Subcutaneous adipose tissue (tissue), 4 donors: ENCODE results near the gene MAPKAP1. TPM values are rescaled to one million over a fixed set of nuclear protein-coding genes. Genes with fewer than 3 reads are reported as not detected.

Source experiments
- total RNA-seq, 4 donors: library from RNA; depleted of rRNA; stranded (reverse); fragments of >200 nt; gene quantifications; one replicate each; pipeline ENCODE4 v1.1.0, GENCODE V29; 2016
- TF ChIP-seq, protein P1 (sequence below): fragments of 450-650 bp; IDR thresholded peaks from one replicate; pipeline ENCODE4 v1.5.1; 2016; ENCODE audit warnings: low read depth, mild to moderate bottlenecking, control low read depth, antibody characterized with exemption, moderate library complexity

The MAPKAP1 gene
- total RNA-seq, 4 donors from 2014 or later, result 64.4 to 146 (median 83.9) TPM

DNA sequence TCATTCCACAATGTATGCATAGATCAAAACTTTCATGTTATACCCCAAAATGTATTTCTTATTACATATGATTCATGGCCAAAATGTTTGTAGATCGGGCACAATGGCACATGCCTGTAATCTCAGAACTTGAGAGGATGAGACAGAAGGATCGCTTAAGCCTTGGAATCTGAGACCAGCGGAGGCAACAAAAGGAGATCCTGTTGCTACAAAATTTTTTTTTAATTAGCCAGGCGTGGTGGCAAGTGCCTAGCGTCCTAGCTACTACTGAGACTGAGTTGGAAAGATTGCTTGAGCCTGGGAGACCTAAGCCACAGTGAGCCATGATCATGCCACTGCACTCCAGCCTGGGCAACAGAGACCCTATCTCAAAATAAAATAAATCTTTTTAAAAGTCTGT, 89.9 kb downstream of the MAPKAP1 start:
- TF ChIP-seq, protein P1, sequence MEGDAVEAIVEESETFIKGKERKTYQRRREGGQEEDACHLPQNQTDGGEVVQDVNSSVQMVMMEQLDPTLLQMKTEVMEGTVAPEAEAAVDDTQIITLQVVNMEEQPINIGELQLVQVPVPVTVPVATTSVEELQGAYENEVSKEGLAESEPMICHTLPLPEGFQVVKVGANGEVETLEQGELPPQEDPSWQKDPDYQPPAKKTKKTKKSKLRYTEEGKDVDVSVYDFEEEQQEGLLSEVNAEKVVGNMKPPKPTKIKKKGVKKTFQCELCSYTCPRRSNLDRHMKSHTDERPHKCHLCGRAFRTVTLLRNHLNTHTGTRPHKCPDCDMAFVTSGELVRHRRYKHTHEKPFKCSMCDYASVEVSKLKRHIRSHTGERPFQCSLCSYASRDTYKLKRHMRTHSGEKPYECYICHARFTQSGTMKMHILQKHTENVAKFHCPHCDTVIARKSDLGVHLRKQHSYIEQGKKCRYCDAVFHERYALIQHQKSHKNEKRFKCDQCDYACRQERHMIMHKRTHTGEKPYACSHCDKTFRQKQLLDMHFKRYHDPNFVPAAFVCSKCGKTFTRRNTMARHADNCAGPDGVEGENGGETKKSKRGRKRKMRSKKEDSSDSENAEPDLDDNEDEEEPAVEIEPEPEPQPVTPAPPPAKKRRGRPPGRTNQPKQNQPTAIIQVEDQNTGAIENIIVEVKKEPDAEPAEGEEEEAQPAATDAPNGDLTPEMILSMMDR, result no peak

DNA sequence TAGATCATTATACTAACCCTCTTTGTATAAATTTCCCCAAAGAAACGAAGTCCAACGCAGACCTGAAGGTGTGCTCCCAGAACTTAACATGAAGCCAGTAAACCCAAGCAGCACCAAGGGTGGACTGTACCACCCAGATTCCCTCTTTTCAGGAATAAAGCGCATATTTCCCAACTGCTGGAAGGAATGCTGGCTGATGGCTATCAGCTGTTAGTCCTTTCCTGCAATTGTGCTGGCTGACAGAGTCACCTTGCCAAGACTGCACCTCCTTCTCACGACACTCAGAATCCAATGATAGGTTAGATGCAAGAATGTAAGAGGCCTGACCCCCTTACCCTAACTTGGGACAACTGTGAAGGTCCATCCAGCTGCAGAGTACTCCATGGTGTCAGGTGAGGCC, 93.9 kb downstream of the MAPKAP1 start:
- TF ChIP-seq, protein P1, result no peak

DNA sequence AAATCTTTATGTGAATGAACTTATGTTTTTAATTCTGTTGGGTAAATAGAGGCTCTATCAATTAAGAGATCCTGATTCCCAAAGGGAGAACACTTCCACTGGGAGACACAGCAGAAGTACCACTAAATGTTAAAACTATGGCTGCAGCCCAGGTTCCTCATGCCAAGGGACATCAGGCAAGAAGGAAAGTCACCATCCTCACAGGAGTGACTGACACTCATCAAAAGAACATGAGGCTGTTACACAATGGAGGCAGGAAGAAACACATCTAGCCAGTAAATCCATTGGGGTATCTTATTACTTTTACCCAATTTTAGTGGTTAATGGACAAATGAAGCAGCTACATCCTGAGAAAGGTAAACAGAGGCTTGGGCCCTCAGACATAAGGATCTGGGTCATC, 94.4 kb downstream of the MAPKAP1 start:
- TF ChIP-seq, protein P1, result no peak

DNA sequence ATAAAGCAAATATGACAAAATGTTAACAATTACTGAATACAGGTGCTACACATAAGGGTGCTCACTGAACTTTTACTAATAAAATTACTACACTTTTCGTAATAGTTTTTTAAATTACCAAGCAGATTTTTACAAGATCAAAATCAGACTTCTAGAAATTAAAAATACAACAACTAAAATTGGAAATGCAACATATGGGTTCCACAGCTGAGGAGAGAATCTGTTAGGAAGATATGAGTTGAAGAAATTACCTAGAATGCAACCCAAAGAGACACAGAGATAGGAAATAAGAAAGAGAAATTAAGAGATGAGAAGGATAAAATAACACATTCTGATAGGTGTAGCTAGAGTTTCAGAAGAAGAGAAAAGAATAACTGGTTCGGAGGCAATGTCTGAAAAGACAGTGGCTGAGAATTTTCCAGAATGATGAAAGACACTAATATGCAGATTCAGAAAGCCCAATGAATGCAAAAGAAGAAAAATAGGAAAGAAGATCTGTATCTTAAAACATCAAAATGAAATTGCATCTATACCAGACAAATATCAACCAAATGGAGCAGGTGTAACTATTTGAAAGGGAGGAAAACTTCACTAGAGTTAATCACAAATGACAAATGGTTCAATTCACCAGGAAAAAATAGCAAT, 95.8 kb downstream of the MAPKAP1 start:
- TF ChIP-seq, protein P1, result no peak

DNA sequence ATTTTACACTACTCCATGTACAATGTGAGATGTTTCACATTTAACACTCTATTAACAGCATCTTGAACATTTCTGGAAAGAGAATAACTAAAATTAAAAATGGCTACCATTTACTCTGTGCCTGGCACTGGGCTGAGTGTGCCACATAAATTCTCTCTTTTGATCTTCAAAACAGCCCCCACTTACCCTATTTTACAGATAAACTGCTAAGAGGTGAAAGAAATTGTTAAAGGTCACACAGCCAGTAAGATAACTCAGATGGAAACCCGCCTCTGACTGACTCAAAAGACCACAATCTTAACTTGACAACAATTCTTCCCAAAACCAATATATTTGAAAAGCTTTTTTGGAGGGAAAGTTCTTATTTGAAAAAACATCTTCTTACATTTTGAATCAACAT, 97.3 kb downstream of the MAPKAP1 start:
- TF ChIP-seq, protein P1, result no peak

DNA sequence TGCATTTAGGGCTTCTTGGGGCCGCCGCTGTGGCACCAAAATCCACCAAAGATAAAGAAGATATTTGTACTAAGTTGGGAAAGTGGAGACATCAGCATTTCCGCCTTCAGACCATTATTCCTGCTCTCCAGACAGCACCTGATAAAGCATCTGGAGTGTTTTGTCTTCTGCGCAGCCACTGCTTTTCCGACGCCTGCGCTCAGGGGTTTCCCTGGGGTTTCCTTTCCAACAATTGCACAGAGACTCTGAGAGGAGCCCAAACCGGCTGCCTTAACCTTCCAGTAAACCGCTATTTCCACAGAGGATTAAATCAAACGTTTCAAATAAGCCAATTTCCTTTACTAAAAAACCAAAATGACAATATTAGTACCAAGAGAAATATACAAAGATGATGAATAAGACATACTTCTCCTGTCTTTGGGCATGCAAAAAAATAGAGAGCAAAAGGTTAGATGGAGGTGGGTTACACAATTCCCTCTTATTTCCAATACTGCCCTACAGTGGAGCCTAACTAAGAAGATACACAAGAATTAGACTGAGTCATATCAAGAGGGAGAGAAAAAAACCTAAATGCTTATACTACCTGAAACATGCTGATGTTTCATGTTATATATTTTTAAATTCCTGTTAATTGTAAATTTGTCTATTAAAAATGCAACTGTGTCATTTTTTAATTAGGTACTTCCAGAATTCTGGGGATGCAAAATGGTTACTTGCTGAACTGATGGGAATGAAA, 98.4 kb downstream of the MAPKAP1 start:
- TF ChIP-seq, protein P1, result no peak

DNA sequence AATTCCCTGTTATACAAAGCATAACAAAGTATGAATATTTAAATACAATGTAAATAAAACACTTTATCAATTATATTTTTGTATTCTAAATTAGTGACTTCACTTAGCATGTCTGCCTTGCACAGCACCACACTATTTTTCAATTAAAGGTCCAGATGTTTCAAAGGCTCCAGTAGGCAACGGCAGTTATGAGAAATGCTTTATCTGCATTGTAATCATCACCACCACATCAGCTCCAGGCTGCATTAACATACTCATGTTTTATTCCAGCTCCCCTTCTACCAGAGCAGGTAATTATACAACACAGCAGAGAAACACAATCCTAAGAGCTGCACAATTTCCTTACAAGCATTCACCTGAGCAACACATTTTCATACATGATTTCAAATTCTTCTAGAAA, 102.8 kb downstream of the MAPKAP1 start:
- TF ChIP-seq, protein P1, result no peak
